GM19035 (cell line): ENCODE data around the gene LCE3E.
"Not testable (repeated sequence)": the region's sequence is repeated elsewhere in the genome, so short reads cannot be mapped to it uniquely, and the experiment has no call there.

Source experiments
- ATAC-seq: cut with Tn5 transposase; IDR thresholded peaks from one replicate; pipeline ENCODE4 v1.9.1; 2021; ENCODE audit not compliant: unreplicated experiment

Gene LCE3E

GRCh38 chr1:152566681-152567080 lies at the start of gene LCE3E:
LCE3E (minus strand) TSS chr1:152566780; CDS start chr1:152566208, 572 bp downstream.
- ATAC-seq = no peak

- ATAC-seq = no peak
Observed at GRCh38 chr1:152613511-152613910, 46.9 kb upstream of the LCE3E start, which contains the start of gene LCE3B. LCE3B (plus strand) TSS chr1:152613811; CDS start chr1:152613811, 0 bp downstream.

- no peak for ATAC-seq
Observed at GRCh38 chr1:152599934-152600333, 33.4 kb upstream of the LCE3E start, which contains the start of gene LCE3C. LCE3C (plus strand) TSS chr1:152600234; CDS start chr1:152600732, 498 bp downstream.

- ATAC-seq = no peak
Observed at GRCh38 chr1:152596986-152597385, 30.4 kb upstream of the LCE3E start.

- ATAC-seq = no peak
Observed at GRCh38 chr1:152585586-152585985, 19.0 kb upstream of the LCE3E start.

GRCh38 chr1:152582647-152583046 lies 16.1 kb upstream of the LCE3E start:
- ATAC-seq = no peak

- ATAC-seq = no peak
Observed at GRCh38 chr1:152580433-152580832, 13.9 kb upstream of the LCE3E start, which contains the start of gene LCE3D. LCE3D (minus strand) TSS chr1:152580516; CDS start chr1:152579936, 580 bp downstream.

GRCh38 chr1:152579526-152579925 lies 12.9 kb upstream of the LCE3E start:
- ATAC-seq = not testable (repeated sequence)

GRCh38 chr1:152577168-152577567 lies 10.6 kb upstream of the LCE3E start:
- ATAC-seq = no peak

- no peak for ATAC-seq
Observed at GRCh38 chr1:152565535-152566215, 905 bp downstream of the LCE3E start.

GRCh38 chr1:152565115-152565514 lies 1.5 kb downstream of the LCE3E start:
- ATAC-seq = no peak

- ATAC-seq = not testable (repeated sequence)
Observed at GRCh38 chr1:152548358-152548757, 18.2 kb downstream of the LCE3E start.

GRCh38 chr1:152546704-152547103 lies 19.9 kb downstream of the LCE3E start:
- ATAC-seq = no peak

GRCh38 chr1:152543820-152544219 lies 22.8 kb downstream of the LCE3E start:
- no peak for ATAC-seq

GRCh38 chr1:152539901-152540300 lies 26.7 kb downstream of the LCE3E start:
- no peak for ATAC-seq

GRCh38 chr1:152537496-152537895 lies 29.1 kb downstream of the LCE3E start:
- no peak for ATAC-seq

- ATAC-seq = no peak
Observed at GRCh38 chr1:152535774-152536173, 30.8 kb downstream of the LCE3E start.

- no peak for ATAC-seq
Observed at GRCh38 chr1:152533327-152533938, 33.1 kb downstream of the LCE3E start.

GRCh38 chr1:152525080-152525641 lies 41.4 kb downstream of the LCE3E start:
- no peak for ATAC-seq

- no peak for ATAC-seq
Observed at GRCh38 chr1:152520561-152521090, 46.0 kb downstream of the LCE3E start.

GRCh38 chr1:152519851-152520250 lies 46.7 kb downstream of the LCE3E start:
- ATAC-seq = no peak
